HCT116 (cell line): Measurements from ENCODE around the gene UBE4A. TPM values are rescaled to one million over a fixed set of nuclear protein-coding genes. Genes with fewer than 3 reads are reported as not detected.
A peak's percentile ranks its signal among the peaks of the same experiment; 100 is the strongest.

Experiments
- ATAC-seq: fragments of 200-7000 bp; cut with Tn5 transposase; 2 replicates; pipeline ENCODE4 v1.9.1; 2020; ENCODE audit warnings: mild to moderate bottlenecking, moderate library complexity
- BruUV-seq: library from RNA; stranded (reverse); fragments of 400-500 nt; replicated peaks from 2 replicates; lab custom pipeline; 2021; lab: Mats Ljungman, UMichigan
- CTCF ChIA-PET: fragments of 300-600 bp; sonication (Branson Sonifier 250); formaldehyde crosslinking; loops from one replicate; lab custom pipeline; 2021; ENCODE audit warnings: antibody characterized with exemption; lab: Charles Lee
- POLR2A ChIA-PET: fragments of 300-600, 350-600 bp; sonication (Branson Sonifier 250); formaldehyde crosslinking; loops from one replicate; lab custom pipeline; 2021; ENCODE audit warnings: antibody characterized with exemption; lab: Charles Lee
- RAD21 ChIA-PET, 2 experiments: fragments of 300-600 bp; sonication (Branson Sonifier 250); formaldehyde crosslinking; loops; one replicate each; lab custom pipeline; 2023; ENCODE audit warnings: low total read pairs in 2 of 2; ENCODE audit not compliant: uncharacterized antibody in 2 of 2, unreplicated experiment in 2 of 2, low non-redundant PET in 1 of 2; lab: Charles Lee
- DNase-seq: peaks from one replicate; pipeline ENCODE4 v3.0.0-alpha.2; 2010; ENCODE audit warnings: low read depth, low spot score
- H2AFZ ChIP-seq: fragments of 200-600 bp; shearing (Covaris generic), sonication (generic); 2 replicates; pipeline ENCODE4 v1.6.1; 2017; ENCODE audit warnings: low read depth, mixed run types, mixed read lengths, antibody characterized with exemption, low read length; ENCODE audit not compliant: poor library complexity, severe bottlenecking
- H3K27ac ChIP-seq: 2 replicates; pipeline ENCODE4 v1.5.1; 2012; ENCODE audit warnings: low read depth, low read length
- H3K27me3 ChIP-seq: fragments of 200-600 bp; sonication (generic); 2 replicates; pipeline ENCODE4 v1.6.1; 2016; ENCODE audit warnings: mixed run types, low read length, mixed read lengths; ENCODE audit not compliant: insufficient read depth
- H3K36me3 ChIP-seq, 2 experiments: fragments of 200-500 bp in 1 of 2; fragments of 200-600 bp in 1 of 2; sonication (Bioruptor generic) in 1 of 2; sonication (generic) in 1 of 2; 2 replicates each; pipeline versions ENCODE4 v1.5.1 to v1.6.1; 2014 to 2016; ENCODE audit warnings: low read length in 2 of 2, inconsistent platforms in 1 of 2, mixed read lengths in 1 of 2, mixed run types in 1 of 2; ENCODE audit not compliant: insufficient read depth in 2 of 2, control insufficient read depth in 1 of 2
- H3K4me1 ChIP-seq, 2 experiments: fragments of 200-600 bp in 1 of 2; sonication (generic) in 1 of 2; 2 replicates each; pipeline versions ENCODE4 v1.5.1 to v1.6.1; 2012 to 2017; ENCODE audit warnings: low read length in 2 of 2, inconsistent platforms in 1 of 2, mild to moderate bottlenecking in 1 of 2, mixed read lengths in 1 of 2, mixed run types in 1 of 2, moderate library complexity in 1 of 2; ENCODE audit not compliant: insufficient read depth in 2 of 2, control insufficient read depth in 1 of 2
- H3K4me2 ChIP-seq: fragments of 200-600 bp; sonication (generic); 2 replicates; pipeline ENCODE4 v1.6.1; 2017; ENCODE audit warnings: mixed run types, low read length, mixed read lengths
- H3K4me3 ChIP-seq, 2 experiments: fragments of 200-600 bp in 1 of 2; sonication (generic) in 1 of 2; replicated peaks in 1 of 2; 2 replicates each; pipeline ENCODE4 v1.5.1; 2011 to 2016; ENCODE audit warnings: low read length in 2 of 2, control low read depth in 1 of 2, low read depth in 1 of 2, mild to moderate bottlenecking in 1 of 2, mixed read lengths in 1 of 2, mixed run types in 1 of 2
- H3K79me2 ChIP-seq: fragments of 200-600 bp; sonication (generic); 2 replicates; pipeline ENCODE4 v1.6.1; 2017; ENCODE audit warnings: mild to moderate bottlenecking, mixed run types, low read length, moderate library complexity, mixed read lengths; ENCODE audit not compliant: insufficient read depth
- H3K9ac ChIP-seq: fragments of 200-600 bp; sonication (generic); 2 replicates; pipeline ENCODE4 v1.6.1; 2016; ENCODE audit warnings: low read length, mixed read lengths
- H3K9me2 ChIP-seq: fragments of 200-600 bp; sonication (generic), shearing (Covaris generic); 2 replicates; pipeline ENCODE4 v1.6.1; 2017; ENCODE audit warnings: mixed run types, mild to moderate bottlenecking, moderate library complexity; ENCODE audit not compliant: insufficient read depth
- H3K9me3 ChIP-seq, 2 experiments: fragments of 200-500 bp in 1 of 2; fragments of 200-600 bp in 1 of 2; sonication (Bioruptor generic) in 1 of 2; sonication (generic) in 1 of 2; 2 replicates each; pipeline ENCODE4 v1.6.1; 2014 to 2017; ENCODE audit warnings: low read length in 2 of 2, mixed read lengths in 2 of 2, inconsistent platforms in 1 of 2, low read depth in 1 of 2, mild to moderate bottlenecking in 1 of 2, mixed run types in 1 of 2, moderate library complexity in 1 of 2; ENCODE audit not compliant: control insufficient read depth in 1 of 2, insufficient read depth in 1 of 2
- H4K20me1 ChIP-seq: fragments of 200-600 bp; sonication (generic), shearing (Covaris generic); 2 replicates; pipeline ENCODE4 v1.6.1; 2017; ENCODE audit warnings: mixed run types, mild to moderate bottlenecking, moderate library complexity; ENCODE audit not compliant: insufficient read depth
- ELF1 ChIP-seq: IDR thresholded peaks from 2 replicates; pipeline ENCODE4 v1.6.1; 2012; ENCODE audit warnings: low read depth, borderline replicate concordance
- POLR2A ChIP-seq: IDR thresholded peaks from 2 replicates; pipeline ENCODE4 v1.7.0; 2011; ENCODE audit warnings: borderline replicate concordance; ENCODE audit not compliant: insufficient read depth, insufficient read length; ENCODE audit errors: extremely low read depth
- SP1 ChIP-seq: IDR thresholded peaks from 2 replicates; pipeline ENCODE4 v1.6.1; 2012; ENCODE audit warnings: low read depth
- TCF7L2 ChIP-seq: IDR thresholded peaks from 2 replicates; pipeline ENCODE4 v1.7.0; 2011; ENCODE audit warnings: borderline replicate concordance, inconsistent platforms; ENCODE audit not compliant: insufficient read depth, insufficient read length; ENCODE audit errors: extremely low read depth
- intact Hi-C: fragments of 100-400 bp; cut with micrococcal nuclease; formaldehyde crosslinking; loops from 2 replicates; pipeline ENCODE4 v1.10.0; 2022
- total RNA-seq: library from RNA; stranded (reverse); gene quantifications from one replicate; pipeline ENCODE4 v1.2.1, GENCODE V29; 2021; ENCODE audit not compliant: unreplicated experiment
- TF ChIP-seq, protein P1 (sequence below): IDR thresholded peaks from 2 replicates; pipeline ENCODE4 v1.6.1; 2012
- TF ChIP-seq, protein P2 (sequence below), 3 experiments: fragments of 200-600 bp in 1 of 3; sonication (generic) in 1 of 3; IDR thresholded peaks in 2 of 3; conservative IDR thresholded peaks in 1 of 3; 2 replicates each; pipeline ENCODE4 v1.5.1; 2012 to 2017; ENCODE audit warnings: low read depth in 2 of 3, low read length in 2 of 3, antibody characterized with exemption in 1 of 3, borderline replicate concordance in 1 of 3, control low read depth in 1 of 3, mild to moderate bottlenecking in 1 of 3, mixed read lengths in 1 of 3, mixed run types in 1 of 3, moderate library complexity in 1 of 3; ENCODE audit not compliant: insufficient read depth in 1 of 3

The UBE4A gene
- total RNA-seq, 1 experiment from 2014 or later = 49.9 TPM

DNA sequence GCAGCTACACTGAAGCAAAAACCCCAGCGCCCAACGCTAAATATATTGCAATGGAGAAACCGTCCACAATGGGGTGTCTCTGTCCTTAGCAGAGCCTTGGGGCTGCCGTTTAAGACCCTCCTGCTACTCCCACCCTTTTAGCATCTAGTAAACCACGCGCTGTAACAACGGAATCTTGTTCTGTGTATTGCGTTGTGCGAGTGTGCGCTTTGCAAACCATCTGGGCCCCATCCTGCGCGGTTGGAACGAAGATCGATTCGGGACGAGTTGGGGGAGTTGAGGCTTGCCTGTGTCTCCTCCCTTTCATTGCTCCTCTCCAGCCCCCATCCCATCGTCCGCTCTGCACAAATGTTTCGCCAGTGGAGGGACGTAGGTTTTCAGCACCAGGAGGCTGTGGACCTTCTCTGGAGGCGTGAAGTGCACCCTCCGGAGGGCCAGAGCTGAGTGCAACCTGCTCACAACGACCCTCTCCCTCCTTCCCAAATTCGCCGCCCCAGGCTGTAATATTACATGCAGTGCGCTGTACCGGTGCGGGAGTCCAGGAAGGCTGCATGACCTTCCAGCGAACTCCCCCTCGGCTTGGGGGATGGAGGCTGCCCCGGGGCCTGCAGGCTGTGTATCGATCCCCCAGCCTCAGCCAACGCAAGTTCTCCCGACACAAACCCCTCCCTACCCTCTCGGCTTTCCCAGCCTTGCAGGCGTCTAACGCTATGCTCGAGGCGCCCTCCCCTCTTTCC, 75.3 kb downstream of the UBE4A start (continued):
- TF ChIP-seq, protein P1, sequence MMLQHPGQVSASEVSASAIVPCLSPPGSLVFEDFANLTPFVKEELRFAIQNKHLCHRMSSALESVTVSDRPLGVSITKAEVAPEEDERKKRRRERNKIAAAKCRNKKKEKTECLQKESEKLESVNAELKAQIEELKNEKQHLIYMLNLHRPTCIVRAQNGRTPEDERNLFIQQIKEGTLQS = no peak
- no peak for TF ChIP-seq TCF7L2

DNA sequence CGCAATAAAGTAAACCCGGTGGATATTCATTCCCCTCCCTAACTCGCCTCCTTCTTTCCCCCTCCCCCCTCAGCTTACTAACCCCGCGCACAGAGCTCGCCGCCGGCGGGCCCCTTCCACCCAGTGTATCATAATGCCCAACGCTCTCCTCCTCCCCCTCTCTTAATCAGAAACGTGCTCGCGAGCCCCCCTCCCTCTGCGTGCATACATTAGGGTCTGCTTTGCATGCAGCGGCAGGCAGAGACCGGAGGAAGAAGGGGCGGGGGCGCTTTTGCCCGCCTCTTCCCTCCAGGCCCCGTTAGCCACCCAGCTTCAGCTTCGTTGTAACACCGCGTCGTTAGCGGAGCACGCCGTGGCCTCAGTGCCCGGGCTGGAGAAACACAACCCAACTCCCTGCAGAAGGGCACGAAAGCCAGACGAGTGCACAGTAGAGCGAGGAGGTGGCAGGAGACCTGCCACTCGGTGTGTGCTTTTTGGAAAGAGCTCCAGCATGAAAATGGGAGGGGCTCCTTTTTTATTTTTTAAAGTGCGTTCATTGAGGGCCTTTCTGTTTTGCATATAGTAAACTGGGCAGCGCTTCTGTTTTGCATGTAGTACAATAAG, 76.0 kb downstream of the UBE4A start:
- no peaks in the 10 kb centered on the region for H3K9me3 ChIP-seq
- TF ChIP-seq ELF1 = no peak
- TF ChIP-seq, protein P2, sequence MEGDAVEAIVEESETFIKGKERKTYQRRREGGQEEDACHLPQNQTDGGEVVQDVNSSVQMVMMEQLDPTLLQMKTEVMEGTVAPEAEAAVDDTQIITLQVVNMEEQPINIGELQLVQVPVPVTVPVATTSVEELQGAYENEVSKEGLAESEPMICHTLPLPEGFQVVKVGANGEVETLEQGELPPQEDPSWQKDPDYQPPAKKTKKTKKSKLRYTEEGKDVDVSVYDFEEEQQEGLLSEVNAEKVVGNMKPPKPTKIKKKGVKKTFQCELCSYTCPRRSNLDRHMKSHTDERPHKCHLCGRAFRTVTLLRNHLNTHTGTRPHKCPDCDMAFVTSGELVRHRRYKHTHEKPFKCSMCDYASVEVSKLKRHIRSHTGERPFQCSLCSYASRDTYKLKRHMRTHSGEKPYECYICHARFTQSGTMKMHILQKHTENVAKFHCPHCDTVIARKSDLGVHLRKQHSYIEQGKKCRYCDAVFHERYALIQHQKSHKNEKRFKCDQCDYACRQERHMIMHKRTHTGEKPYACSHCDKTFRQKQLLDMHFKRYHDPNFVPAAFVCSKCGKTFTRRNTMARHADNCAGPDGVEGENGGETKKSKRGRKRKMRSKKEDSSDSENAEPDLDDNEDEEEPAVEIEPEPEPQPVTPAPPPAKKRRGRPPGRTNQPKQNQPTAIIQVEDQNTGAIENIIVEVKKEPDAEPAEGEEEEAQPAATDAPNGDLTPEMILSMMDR (IDR thresholded peaks at IDR 0.05 in 2 of 3, conservative IDR thresholded peaks at IDR 0.05 in 1 of 3; ENCODE audit: borderline replicate concordance in 1 of 3, insufficient read depth in 1 of 3, low read depth in 2 of 3, low read length in 2 of 3) = no peak
- peak; percentile 24 for TF ChIP-seq POLR2A
- TF ChIP-seq, protein P1 = no peak
- TF ChIP-seq SP1 = no peak
- TF ChIP-seq, all 23 proteins: peak for 1
- Histone ChIP-seq H4K20me1 (peaks cover 6% of the 10 kb centered on the region), H3K79me2 (peaks cover 38% of the 10 kb centered on the region), H3K4me1 (peaks cover 16 to 30% of the 10 kb centered on the region in 2 experiments), H3K27me3 (no peaks in the 10 kb centered on the region), H3K36me3 (no peaks in the 10 kb centered on the region), H3K4me2 (peak overlapping the region; percentile 93), H3K27ac (peak overlapping the region; percentile 89), H3K4me3 (peak overlapping the region; percentile 69 to 73), H3K9me2 (no peaks in the 10 kb centered on the region), H2AFZ (peak overlapping the region; percentile 79), H3K9ac (peak overlapping the region; percentile 79)
- ChIA-PET RAD21 (no interaction called here), POLR2A (interaction anchor here (1.0 kb wide), 1 partner anchor 112 kb away, joined by 3 read pairs; no protein-coding TSS in a partner anchor), CTCF (interaction anchor here (1.4 kb wide), 2 partner anchors 14 to 140 kb away, joined by 3 to 5 read pairs; no protein-coding TSS in a partner anchor)
- intact Hi-C loops = no loop called here
- DNase-seq (peak; percentile 18), ATAC-seq (peak; percentile 47)
- no TSS peak for BruUV-seq
